GM20000 (cell line): ENCODE results near the gene PUS7.

Experiments
- DNase-seq: peaks from one replicate; pipeline ENCODE4 v3.0.0; 2012; ENCODE audit warnings: low spot score
- CTCF ChIP-seq: IDR thresholded peaks from 2 replicates; pipeline ENCODE4 v1.5.1; 2012; ENCODE audit warnings: mild to moderate bottlenecking, control low read depth; ENCODE audit errors: extremely low read depth, missing control alignments

Gene PUS7

DNA sequence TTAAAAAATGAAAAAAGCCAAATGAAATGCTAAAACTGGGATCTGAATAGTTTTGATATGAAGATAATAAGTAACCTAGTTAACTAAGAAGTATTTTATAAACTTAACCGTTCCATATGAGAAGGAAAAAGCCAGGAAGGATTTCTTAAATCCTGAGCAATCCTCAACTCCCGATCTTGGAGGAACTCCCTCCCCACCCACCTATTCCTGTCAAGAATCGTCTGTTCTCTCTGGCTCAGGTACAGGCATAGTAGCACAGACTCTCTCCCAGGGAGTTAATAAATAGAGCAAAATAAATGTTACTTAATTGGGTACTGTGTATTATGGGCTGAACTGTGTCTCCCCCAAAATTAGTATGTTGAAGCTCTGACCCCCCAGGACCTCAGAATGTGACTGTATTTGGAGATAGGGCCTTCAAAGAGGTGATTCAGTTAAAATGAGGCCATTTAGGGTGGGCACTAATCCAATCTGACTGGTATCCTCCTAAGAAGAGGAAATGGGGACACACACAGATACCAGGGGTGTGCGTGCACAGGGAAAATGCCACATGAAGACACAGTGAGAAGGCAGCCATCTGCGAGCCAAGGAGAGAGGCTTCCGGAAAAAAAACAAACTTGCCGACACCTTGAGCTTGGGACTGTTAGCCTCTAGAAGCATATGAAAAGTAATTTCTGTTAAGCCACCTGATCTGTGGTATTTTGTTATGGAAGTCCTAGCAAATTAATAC, 28.7 kb downstream of the PUS7 start:
- TF ChIP-seq CTCF, result no peak
- no peak for DNase-seq

DNA sequence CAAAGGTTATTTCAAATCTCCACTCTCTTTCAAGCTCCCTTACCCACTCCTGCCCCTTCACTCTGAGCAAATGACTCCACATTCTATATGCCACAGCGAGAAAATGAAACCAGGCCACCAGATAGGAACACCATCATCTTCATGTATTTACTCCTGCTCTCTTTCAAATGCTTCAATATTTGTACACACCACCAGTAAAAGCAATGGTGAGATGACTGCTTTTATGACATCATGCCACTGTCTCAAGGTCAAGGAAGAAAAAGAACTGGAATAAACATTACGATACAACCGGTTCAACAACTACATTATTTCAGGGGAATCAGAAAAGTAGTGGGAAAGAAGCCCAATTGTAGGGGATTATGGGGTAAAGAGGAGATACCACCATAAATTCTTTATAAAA, 32.7 kb downstream of the PUS7 start:
- no peak for TF ChIP-seq CTCF
- no peak for DNase-seq

GRCh38 chr7:105487579-105488571, 34.2 kb downstream of the PUS7 start:
- peak; percentile 29 for DNase-seq

DNA sequence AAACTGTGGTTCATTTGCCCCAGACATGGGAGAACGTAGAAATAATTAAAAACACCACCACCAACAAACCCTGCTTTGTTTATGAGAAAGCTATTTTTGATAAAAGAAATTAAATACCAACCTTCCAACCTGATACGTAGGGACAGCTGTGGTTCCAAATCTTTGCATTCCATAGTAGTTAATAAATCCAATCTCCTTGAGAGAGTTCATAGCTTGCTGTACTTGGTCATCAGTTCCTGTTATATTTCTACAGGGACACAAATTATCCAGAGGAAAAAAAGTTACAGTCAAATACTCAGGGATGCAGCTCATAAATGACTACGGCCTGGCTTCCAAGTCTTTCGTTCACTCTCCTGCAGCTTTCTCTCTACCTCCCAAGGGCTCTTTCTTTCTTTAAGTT, 41.1 kb downstream of the PUS7 start:
- no peak for TF ChIP-seq CTCF
- DNase-seq, result no peak

More at GRCh38 chr7:105487579-105488571, 34.2 kb downstream of the PUS7 start:
- TF ChIP-seq CTCF, result no peak

GRCh38 chr7:105478606-105479005, 43.5 kb downstream of the PUS7 start:
- DNase-seq, result no peak
- no peak for TF ChIP-seq CTCF

DNA sequence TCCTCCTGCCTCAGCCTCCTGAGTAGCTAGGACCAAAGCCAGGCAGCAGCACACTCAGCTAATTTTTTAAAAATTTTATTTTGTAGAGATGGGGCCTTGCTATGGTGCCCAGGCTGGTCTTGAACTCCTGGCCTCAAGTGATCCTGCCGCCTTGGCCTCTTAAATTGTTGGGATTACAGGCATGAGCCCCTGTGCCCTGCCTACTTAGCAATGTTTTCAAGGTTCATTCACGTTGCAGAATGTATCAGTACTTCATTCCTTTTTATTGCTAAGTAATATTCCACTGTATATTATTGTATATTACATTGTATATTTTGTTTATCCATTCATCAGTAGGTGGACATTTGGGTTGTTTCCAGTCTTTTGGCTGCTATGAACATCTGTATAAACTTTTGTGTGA, 44.2 kb downstream of the PUS7 start:
- DNase-seq, result no peak
- no peak for TF ChIP-seq CTCF

DNA sequence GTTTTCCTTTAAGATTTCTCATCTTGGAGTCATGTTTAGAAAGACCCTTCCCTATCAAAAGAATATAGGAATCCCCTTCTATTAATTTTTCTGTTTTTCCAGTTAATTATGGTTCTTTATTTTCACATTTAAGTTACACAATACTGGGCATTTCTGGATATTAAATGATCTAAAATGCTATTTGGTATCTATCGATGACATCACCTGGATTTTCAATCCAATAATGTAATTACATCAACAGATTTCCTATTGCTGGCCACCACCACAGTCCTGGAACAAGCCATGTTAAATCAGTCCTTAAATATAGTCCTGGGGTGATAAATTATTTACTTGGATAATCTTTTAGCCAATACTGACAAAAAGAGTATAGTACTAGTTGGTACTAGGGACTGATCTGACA, 48.0 kb downstream of the PUS7 start:
- no peak for TF ChIP-seq CTCF
- no peak for DNase-seq
